Measurements from ENCODE around the gene KIFC3.
"Not testable (repeated sequence)": the region's sequence is repeated elsewhere in the genome, so short reads cannot be mapped to it uniquely, and the experiment has no call there.

KIFC3 gene

DNA sequence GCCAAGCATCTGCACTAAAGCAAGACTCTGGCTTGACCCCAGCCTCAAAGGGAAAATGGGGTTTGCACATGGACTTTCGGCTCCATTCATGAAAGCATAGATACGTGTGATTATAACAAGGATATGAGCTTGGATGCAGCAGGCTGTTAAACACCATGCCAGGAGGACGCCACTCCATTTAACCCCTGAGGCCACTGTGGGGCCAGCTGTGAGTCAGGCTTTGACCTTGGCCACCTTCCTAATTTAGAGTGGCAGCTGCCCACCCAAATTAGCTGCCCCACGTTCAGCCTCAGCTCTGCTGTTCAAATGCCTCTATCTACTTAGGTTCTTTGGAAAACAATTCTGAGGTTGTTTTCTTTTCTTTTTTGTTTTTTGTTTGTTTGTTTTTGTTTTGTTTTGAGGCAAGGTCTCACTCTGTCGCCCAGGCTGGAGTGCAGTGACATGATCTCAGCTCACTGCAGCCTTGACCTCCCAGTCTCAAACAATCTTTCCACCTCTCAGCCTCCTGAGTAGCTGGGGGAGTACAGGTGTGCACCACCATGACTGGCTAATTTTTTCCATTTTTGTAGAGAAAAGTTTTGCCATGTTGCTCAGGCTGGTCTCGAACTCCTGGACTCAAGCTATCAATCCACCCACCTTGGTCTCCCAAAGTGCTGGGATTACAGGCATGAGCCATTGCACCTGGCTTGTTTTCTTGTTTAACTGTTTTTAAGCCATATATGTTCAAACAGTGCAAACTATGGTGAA is 23.2 kb upstream of the KIFC3 start:
- no peak for DNase-seq

DNA sequence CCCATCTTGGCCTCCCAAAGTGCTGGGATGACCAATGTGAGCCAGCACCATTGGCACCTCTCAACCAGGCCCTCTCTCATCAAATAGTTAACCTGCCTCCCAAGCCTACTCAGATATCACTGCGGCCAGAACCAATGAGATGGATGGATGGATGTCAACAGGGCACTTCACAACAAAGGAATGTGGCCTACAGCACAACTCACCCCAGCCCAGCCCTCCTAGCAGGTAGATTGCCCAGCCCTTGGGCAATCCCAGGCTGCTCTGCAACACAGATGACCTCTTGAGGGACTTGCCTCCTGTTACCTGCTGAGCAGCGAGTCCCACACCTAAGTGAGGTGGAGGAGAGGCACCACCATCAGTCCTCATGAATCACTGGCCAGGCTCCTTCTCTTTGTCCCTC is 22.6 kb upstream of the KIFC3 start:
- DNase-seq: no peak

DNA sequence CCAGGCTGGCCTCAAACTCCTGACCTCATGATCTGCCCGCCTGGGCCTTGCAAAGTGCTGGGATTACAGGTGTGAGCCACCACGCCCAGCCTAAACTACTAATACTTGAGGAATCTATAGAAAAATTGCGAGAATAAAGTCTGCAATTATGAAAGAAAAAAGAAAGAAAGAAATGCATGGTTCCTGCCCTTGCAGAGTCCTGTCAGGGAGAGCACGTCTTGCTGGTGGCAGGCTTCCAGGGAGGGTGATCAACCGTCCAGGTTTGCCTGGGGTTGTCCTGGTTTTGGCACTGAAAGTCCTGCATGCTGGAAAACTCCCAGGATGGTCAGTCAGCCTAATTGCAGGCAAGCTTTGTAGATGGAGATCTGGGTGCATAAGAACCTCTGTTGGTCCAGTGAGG is 21.5 kb upstream of the KIFC3 start:
- no peak for DNase-seq

DNA sequence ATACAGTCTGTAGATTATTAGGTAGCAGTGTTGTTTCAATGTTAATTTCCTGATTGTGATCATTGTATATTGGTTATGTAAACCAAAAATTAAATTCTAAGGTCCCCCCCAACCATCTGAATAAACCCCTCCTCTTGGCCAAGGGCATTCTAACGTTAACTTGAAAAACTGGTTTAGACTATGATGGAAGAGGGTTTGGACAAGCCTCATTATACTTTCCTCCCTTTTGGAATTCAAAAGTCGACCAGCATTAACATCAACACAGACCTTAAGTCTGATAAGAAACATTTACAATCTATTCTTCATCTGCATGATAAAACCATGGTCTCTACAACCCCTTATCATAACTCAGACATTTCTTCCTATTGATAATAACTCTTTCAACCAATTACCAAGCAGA is 20.6 kb upstream of the KIFC3 start:
- no peak for DNase-seq

DNA sequence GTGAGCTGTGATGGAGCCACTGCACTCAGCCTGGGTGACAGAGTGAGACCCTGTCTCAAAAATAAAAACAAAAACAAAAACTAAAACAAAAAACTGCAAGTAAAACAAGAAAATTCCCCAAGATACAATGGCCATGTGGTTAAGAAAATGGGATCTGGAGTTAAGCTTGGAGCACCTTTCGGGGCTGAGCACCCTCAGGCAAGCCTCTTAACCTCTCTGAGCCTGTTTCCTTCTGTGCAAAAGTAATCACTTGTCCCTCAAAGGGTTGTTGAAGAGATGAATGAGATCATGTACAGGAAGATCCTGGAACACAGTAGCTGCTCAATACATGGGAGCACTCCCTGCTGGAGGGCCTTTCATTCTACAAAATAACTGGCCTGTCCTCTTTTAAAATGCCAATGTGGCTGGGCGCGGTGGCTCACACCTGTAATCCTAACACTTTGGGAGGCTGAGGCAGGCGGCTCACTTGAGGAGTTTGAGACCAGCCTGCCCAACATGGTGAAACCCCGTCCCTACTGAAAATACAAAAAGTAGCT is 19.8 kb upstream of the KIFC3 start:
- DNase-seq: no peak

DNA sequence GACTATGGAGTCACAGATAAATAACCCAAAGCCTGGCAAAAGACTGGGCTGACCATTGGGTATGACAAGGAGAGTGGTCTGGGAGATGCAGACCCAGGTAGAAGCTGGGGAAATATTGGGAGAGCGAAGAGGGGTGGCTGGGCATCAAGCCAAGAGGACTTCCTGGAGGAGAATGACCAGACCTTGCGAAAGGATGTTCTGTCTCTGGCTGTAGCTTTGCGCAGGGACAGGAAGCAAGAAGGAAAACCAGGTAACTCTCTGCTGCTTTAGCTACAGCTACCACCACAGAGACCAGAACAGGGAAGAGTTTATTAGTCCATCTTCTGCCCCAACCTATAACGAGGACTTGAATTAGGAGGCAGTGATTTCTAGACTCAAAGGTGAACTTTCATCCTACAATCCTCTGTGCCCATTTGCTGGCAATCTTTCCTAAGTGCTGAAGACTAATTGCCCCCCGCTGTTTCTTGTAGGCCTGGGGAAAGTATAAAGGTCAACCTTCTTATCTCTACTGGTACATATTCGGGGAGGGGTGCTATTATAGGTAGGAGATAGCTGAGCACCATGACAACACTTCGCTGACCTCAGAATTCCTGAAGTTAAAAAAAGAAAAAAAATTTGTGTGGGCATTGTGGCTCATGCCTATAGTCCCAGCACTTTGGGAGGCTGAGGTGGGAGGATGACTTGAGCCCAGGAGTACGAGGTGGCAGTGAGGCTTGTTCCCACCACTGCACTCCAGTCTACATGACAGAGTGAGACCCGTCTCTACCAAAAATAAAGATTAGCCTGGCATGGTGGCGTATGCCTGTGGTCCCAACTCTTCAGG is 19.1 kb upstream of the KIFC3 start:
- no peak for DNase-seq

DNA sequence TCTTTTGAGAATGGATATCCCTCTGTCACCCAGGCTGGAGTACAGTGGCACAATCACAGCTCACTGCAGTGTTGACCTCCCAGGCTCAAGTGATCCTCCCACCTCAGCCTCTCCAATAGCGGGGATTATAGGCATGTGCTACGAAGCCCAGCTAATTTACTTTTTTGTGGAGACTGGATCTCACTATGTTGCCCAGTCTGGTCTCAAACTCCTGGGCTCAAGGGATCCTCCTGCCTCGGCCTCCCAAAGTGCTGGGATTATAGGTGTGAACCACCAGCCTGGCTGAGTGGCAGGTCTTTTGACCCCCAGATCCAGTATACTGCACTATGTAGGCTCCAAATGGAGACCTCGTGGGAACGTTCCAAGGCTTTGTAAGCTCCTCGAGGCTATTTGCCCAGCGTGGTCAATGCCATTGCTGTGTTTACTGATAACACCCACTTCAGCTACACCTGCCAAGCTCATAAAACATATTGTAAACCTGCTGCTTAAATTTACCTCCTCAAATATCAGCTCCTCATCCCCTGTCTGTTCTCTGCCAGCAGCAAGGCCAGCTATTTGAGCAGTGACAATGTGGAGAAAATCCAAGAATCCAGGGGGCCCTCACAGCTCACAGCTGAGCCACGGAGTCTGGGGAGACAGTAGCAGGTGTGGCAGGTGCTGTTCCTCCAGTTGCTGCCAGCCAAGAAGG is 16.2 kb upstream of the KIFC3 start:
- DNase-seq: no peak

DNA sequence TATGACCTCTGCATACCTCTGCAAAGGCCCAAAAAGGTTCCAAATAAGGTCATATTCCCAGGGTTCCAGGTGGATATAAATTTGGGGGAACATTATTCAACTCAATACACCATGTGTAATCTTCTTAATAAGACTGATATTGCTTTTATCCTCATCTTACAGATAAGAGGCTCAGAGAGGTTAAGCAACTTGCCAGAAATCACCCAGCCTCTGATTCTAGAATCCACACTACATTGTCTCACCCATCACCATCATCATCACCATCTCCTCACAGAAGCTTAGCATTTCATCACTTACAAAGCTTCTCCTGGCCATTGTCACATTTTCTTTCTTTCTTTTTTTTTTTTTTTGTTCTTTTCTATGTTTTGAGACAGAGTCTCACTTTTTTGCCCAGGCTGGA is 15.4 kb upstream of the KIFC3 start:
- DNase-seq: no peak

DNA sequence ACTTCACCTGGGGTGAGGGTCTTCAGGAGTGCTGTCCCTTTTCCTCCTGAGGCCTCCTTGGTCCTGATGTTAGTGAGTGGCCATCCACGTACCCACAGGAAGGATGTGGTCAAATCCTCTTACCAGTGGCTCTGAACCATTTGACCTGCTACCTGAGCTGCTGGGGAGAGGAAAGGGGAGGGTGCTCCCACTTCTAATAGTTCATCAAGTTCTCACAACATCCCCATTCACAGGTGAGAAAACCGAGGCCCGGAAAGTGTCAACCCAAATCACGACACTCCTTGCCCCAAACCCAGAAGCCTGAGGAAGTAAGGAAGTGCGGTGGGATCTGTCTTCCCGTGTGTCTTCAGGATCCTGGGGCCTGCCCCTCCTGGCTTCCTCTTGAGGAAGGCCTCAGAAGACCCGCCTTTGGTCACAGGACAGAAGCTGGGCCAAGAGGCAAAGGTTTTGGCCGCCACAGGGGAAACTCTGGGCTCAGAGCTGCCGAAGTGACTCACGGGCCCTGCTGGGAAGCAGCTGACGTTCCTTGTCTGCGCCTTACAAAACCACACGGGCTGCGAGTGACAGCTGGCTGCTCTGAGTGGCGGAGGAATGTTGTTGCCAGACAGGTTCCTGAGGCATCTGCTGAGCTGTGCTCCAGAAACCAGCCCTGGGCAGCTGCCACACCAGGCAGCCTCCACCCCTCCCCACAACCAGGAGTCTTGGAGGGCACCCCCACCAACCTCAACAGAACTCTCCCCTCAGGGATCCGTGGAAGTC is 13.9 kb upstream of the KIFC3 start:
- peak; percentile 64 to 70 for DNase-seq

DNA sequence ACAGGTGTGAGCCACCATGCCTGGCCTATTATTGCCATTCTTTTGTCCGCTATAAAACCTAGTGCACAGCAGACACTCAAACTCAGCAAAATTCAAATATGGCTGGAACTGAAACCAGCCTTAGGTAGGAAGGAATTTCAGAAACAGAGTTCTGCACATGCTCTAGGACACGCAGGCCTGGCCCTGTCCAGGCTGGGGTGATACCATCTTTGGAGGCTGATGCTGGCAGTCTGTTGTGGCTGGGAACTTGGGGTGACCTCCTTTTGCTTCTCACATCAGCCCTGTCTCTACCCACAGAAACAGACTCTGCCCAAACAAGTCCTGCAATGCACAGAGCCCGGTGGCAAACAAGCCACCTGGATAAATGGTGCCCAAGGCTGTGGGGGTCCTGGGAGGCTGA is 12.6 kb upstream of the KIFC3 start:
- no peak for DNase-seq

DNA sequence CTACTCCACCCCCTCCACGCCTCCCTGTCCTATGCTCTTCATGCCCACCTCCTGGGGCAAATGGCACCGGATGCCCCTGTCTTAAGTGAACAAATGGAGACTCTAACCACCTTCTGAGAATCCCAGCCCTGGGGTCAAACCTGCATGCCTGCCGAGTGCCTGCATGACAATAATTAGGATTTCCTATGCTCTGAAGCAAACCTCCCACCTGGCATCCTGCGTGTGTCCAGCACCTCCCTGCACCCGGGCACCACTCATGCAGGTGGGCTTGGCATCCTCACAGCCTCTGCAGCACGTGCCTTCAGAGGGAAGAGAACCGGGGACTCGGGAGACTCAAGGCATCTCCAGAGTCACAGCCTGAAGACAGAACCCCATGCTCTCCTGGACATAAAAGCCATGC is 11.2 kb upstream of the KIFC3 start:
- DNase-seq: no peak

DNA sequence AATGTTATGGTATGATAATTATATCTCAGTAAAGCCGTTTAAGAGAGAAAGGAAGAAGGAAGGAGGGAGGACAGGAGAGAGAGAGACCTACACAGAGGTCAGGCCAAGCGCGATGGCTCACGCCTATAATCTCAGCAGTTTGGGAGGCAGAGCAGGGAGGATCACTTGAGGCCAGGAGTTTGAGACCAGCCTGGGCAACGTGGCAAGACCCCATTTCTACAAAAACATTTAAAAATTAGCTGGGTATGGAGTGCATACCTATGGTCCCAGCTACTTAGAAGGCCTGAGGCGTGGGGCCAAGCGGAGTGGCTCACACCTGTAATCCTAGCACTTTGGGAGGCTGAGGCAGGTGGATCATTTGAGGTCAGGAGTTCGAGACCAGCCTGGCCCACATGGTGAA is 9.0 kb upstream of the KIFC3 start:
- not testable (repeated sequence) for DNase-seq

DNA sequence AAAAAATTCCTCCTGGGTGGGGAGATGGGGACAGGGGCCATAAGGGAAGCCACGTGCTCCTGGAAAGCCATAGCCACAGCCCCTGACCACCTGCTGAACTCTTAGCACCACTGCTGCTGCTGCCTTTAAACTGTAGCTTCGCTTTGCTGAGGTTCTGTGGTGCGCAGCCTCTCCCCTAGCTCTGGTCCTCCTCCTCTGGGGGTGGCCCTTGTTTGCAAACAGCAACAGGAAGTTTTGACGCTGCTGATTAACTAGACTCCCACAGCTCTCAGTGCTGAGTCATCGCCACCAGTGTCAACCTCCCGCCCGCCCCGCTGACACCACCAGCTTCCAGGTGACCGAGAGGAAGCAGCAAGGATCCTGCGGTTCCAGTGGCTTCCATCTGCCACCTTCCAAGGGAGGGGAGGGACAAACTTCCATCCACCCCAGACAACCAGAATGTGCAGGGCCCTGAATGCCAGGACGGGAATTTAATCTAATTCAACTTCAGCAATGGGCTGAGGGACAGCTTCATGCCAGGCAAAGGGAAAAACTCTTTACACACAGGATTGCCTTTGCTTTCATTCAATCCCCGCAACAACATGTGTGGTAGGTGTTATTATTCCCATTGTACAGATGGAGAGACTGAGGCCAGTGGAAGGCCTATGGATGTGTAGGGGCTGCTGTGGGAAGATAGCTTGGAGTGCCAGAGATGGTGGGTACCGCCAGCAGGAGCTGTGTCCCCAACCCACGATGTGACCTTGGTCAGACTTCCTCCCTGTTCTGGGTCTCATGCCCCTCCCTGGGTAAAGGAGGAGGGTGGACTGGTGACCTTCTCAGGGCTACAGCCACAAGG is 8.1 kb upstream of the KIFC3 start:
- DNase-seq: peak; percentile 73 to 79

DNA sequence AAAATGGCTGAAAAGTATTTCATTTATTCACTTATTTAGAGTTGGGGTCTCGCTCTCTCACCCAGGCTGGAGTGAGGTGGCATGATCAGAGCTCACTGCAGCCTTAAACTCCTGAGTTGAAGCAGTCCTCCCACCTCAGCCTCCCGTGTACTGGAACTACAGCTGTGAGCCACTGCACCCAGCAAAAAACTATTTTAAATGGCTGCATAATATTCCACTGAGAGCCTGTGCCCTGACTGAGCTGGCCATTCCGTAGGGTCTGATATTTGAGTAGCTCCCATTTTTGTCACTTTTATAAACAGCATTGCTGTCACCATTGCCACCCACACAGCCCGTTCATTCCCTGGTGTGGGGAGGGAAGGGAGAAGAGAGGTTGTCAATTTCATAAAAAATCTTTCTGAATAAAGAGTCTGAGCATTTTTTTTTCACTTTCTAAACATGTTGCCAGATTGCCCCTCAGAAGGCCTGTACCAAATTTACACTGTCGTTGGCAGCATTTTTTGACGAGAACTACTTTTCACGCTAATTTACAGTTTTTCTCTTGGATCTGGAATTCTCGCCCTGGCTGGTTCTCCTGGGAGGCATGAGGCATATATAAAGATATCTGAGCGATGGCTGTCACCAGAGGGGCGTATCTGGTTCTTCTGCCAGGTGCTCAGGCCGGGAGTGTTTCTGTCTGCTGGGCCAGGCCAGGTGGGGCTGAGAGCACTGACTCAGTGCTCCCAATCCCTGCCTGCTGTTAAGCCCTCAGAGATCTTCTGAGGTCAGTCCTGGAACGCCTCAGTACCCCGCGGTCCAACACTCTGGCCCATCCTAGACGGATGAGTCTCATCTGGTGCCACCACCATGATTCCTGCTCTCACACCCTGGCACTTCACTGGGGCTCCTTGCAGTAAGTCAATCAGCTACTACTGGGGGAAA is 7.2 kb upstream of the KIFC3 start:
- no peak for DNase-seq

DNA sequence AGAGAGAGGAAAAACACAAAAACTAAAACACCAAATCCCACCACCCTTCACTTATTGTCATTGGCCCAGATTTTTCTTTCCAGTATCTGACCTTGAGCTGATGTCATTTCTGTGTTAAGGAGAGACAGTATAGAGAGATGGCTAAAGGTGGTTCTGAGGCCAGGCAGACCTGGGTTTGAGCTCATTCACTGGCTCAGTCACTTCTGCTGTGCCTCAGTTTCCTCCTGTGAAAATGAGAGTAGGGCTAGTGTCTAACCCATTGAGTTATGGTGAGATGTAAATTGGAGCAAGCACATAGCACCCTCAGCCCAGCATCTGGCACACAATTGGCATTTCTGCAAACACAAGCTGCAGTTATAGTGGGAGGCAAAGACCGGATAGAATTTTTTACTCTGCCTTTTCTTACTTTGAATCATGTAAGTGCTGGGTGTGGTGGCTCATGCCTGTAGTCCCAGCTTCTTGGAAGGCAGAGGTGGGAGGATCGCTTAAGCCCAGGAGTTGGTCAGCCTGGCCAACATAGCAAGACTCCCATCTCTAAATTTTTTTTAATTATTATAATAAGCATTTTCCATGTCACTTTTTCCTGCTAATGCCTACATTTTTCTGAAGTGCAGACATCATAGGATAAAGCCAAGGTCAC is 6.4 kb upstream of the KIFC3 start:
- no peak for DNase-seq

DNA sequence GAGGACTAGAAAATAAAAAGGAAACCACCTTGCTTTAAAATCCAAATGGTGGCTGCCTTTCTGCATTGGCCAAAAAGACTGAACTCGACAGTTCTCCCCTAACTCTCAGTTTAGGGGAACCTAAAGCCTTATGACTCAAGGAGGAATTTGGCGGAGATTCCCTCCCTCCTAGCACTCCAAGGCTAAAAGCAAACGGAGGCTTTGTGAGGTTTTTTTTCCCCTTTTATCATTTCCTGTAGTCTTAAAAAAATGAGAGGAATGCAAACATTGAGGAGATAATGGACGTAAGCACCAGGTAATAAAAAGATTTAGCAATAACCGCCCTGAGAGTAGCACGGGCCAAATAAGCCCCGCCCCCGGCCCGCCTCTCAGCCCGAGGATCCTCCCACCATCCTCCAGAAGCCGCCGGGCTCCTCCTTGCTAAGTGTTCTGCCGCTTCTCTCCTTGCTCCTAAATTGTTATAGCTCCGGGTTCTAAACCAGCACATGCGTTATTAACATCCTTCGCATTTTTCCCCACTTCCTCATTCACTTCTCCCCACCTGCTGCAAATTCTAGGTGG is 5.8 kb upstream of the KIFC3 start:
- peak; percentile 69 to 76 for DNase-seq

DNA sequence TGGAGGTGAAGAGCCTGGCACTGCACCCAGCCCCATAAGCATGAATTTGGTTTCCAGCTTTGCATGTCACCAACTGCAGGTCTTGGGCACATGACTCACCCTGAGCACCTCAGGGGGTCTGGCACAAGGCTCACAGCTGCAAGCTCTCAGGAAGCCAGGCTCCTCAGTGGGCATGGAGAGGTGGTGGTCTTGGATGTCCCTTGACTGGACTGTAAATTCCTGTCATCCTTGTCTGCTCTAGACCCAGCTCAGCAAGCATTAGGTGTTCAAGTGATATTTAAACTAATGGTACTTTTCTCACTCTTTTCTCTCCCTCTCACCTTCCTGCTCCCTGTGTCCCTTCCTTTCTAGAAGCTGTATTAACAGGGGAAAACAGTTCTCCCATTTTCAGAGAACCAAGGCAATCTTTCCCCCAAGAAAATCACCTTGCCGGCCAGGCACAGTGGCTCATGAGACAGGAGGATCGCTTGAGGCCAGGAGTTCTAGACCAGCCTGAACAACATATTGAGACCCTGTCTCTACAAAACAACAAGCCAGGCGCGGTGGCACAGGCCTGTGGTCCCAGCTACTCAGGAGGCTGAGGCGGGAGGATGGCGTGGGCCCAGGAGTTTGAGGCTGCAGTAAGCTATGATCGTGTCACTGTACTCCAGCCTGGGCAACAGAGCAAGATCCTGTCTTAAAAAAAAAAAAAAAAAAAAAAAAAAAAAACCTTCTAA is 5.1 kb upstream of the KIFC3 start:
- DNase-seq: no peak

DNA sequence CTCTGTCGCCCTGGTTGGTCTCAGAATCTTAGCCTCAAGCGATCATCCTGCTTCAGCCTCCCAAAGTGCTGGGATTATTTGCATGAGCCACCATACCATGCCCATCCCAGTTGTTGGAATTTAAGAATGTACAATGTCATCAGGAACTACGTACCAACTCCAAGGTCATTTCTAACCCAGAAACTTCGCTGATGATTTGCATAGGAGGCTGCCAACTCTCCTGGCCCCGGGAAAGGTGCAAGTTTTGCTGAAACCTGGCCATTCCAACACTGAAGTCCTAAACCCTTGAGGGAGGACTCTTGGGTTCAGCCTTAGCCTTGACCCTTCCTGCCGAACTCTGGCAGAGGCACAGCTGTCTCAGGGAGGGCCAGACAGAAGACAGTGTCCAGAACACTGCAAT is 2.9 kb upstream of the KIFC3 start:
- DNase-seq: no peak

Data from activated T-cell treated with anti-CD3 and anti-CD28 coated beads, Interleukin-2, amount 50 U/mL, for 48 hours (primary cell).